Osteocyte (in vitro differentiated cells): ENCODE measurements around the gene UGT1A10. TPM values are rescaled to one million over a fixed set of nuclear protein-coding genes. Genes with fewer than 3 reads are reported as not detected.

ENCODE experiments used
- DNase-seq: peaks from one replicate; pipeline ENCODE4 v3.0.0; 2021; ENCODE audit warnings: mixed read lengths; ENCODE audit not compliant: unreplicated experiment; ENCODE audit errors: extremely low spot score
- H3K27ac Mint-ChIP-seq: one replicate; pipeline ENCODE4 v1.8.0; 2021; ENCODE audit warnings: mild to moderate bottlenecking, mixed read lengths; ENCODE audit not compliant: unreplicated experiment
- H3K27me3 Mint-ChIP-seq: one replicate; pipeline ENCODE4 v1.8.0; 2021; ENCODE audit warnings: mixed read lengths; ENCODE audit not compliant: unreplicated experiment
- H3K36me3 Mint-ChIP-seq: one replicate; pipeline ENCODE4 v1.8.0; 2021; ENCODE audit warnings: mixed read lengths; ENCODE audit not compliant: unreplicated experiment
- H3K4me1 Mint-ChIP-seq: one replicate; pipeline ENCODE4 v1.8.0; 2021; ENCODE audit warnings: mixed read lengths; ENCODE audit not compliant: unreplicated experiment
- H3K4me3 Mint-ChIP-seq: one replicate; pipeline ENCODE4 v1.8.0; 2021; ENCODE audit warnings: mild to moderate bottlenecking, moderate library complexity, mixed read lengths; ENCODE audit not compliant: unreplicated experiment
- H3K9me3 Mint-ChIP-seq: one replicate; pipeline ENCODE4 v1.8.0; 2021; ENCODE audit warnings: mixed read lengths; ENCODE audit not compliant: unreplicated experiment
- total RNA-seq: library from RNA; stranded (reverse); gene quantifications from 2 replicates; pipeline ENCODE4 v1.2.1, GENCODE V29; 2021
- TF ChIP-seq, protein P1 (sequence below): fragments of 200-600 bp; sonication (generic); IDR thresholded peaks from 2 replicates; pipeline ENCODE4 v1.5.0; 2021; ENCODE audit warnings: antibody characterized with exemption, mild to moderate bottlenecking, moderate library complexity

UGT1A10 gene
- total RNA-seq, 1 donor from 2014 or later, result not detected

DNA sequence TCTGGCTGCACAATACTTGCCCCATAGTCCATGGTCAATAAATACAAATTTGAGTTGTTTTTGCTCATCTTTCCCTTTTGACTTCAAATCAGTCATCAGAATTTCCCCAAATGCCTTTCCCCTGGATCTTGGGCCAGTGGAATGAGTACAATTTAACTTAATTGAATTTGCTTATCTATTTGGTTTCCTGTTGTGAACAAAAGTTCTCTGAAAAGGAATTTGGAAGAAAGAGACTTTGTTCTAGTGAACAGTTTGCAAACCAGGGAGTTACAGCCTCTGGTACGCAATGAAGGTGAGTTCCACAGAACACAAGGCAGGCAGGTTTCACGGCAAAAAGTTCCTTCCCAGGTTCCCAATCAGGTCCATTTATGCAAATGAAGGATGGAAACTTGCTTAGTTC lies 122.6 kb downstream of the UGT1A10 start:
- Mint-ChIP-seq H3K4me3 (no peak overlapping the region), H3K4me1 (no peaks in the 10 kb centered on the region), H3K27ac (no peak overlapping the region), H3K9me3 (no peaks in the 10 kb centered on the region), H3K27me3 (peaks cover 18% of the 10 kb centered on the region), H3K36me3 (no peaks in the 10 kb centered on the region)
- no peak for DNase-seq
- TF ChIP-seq, protein P1, sequence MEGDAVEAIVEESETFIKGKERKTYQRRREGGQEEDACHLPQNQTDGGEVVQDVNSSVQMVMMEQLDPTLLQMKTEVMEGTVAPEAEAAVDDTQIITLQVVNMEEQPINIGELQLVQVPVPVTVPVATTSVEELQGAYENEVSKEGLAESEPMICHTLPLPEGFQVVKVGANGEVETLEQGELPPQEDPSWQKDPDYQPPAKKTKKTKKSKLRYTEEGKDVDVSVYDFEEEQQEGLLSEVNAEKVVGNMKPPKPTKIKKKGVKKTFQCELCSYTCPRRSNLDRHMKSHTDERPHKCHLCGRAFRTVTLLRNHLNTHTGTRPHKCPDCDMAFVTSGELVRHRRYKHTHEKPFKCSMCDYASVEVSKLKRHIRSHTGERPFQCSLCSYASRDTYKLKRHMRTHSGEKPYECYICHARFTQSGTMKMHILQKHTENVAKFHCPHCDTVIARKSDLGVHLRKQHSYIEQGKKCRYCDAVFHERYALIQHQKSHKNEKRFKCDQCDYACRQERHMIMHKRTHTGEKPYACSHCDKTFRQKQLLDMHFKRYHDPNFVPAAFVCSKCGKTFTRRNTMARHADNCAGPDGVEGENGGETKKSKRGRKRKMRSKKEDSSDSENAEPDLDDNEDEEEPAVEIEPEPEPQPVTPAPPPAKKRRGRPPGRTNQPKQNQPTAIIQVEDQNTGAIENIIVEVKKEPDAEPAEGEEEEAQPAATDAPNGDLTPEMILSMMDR, result no peak

DNA sequence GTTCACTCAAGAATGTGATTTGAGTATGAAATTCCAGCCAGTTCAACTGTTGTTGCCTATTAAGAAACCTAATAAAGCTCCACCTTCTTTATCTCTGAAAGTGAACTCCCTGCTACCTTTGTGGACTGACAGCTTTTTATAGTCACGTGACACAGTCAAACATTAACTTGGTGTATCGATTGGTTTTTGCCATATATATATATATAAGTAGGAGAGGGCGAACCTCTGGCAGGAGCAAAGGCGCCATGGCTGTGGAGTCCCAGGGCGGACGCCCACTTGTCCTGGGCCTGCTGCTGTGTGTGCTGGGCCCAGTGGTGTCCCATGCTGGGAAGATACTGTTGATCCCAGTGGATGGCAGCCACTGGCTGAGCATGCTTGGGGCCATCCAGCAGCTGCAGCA lies 123.8 kb downstream of the UGT1A10 start, which contains the start of gene UGT1A1:
TSS of gene UGT1A1 (plus strand) at position 228 of the 400 bp plus-strand sequence. CDS start at position 246, 18 bp downstream.
- peaks cover 17% of the 10 kb centered on the region for H3K27me3 Mint-ChIP-seq
- H3K4me1 Mint-ChIP-seq, result peaks cover 5% of the 10 kb centered on the region

DNA sequence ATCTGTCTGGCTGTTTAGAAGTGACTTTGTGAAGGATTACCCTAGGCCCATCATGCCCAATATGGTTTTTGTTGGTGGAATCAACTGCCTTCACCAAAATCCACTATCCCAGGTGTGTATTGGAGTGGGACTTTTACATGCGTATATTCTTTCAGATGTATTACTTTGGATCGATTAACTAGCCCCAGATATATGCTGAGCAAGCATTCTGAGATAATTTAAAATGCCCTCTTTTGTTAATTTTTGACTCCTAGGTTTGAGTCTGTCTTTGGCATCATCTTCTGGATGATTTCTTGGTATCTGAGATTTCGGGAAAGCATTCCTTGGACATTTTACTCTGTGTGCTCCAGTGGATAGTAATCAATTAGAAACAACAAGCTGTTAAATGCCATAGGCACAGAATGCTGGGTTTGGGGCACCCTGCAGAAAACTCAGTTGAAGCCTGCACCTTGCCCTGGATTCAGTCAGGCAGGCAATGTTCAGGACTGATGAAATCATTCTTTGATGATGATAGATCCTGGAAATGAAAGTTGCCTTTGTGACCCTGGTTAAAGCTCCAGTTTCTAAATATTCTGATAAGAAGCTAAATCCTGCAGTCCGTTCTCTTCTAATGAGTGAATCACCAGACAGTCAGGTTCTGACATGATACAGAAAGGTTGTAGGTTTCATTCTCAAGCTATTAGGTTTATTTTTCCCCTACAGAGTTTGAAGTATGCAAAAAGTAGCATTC lies 125.0 kb downstream of the UGT1A10 start:
- TF ChIP-seq, protein P1, result no peak
- H3K4me3 Mint-ChIP-seq, result no peak overlapping the region
- H3K27me3 Mint-ChIP-seq, result peaks cover 17% of the 10 kb centered on the region
- no peak overlapping the region for H3K27ac Mint-ChIP-seq
- no peaks in the 10 kb centered on the region for H3K36me3 Mint-ChIP-seq
- no peaks in the 10 kb centered on the region for H3K9me3 Mint-ChIP-seq
- peaks cover 5% of the 10 kb centered on the region for H3K4me1 Mint-ChIP-seq
- no peak for DNase-seq

More for the DNA sequence above, 123.8 kb downstream of the UGT1A10 start, which contains the start of gene UGT1A1:
- Mint-ChIP-seq H3K27ac (no peak within 1 kb of the TSS), H3K4me3 (no peak within 1 kb of the TSS), H3K36me3 (no peaks in the 10 kb centered on the region), H3K9me3 (no peaks in the 10 kb centered on the region)
- TF ChIP-seq, protein P1, result no peak
- DNase-seq, result no peak

DNA sequence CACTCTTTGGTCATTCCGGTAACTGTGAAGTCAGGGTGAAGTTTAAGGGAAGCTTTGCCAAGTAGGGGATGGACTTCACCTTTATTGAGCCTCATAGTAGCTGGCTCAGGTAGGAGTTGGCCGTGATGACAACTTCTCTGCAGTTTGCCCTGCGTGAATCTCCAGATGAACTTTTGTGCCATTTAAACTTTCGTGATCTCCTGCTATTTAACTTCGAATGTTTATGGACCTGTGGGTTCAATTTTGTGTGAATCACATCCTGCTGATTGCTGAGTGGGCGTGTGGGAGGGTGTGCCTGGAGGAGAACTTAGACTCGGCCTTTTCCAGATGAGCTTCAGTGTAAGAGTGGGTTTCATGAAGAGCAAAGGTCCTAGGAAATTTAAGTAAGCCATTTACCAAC lies 128.0 kb downstream of the UGT1A10 start:
- TF ChIP-seq, protein P1, result no peak
- no peak for DNase-seq
- Mint-ChIP-seq H3K27ac (no peak overlapping the region), H3K27me3 (peaks cover 32% of the 10 kb centered on the region), H3K36me3 (no peaks in the 10 kb centered on the region), H3K4me1 (peaks cover 5% of the 10 kb centered on the region), H3K9me3 (no peaks in the 10 kb centered on the region), H3K4me3 (no peak overlapping the region)

DNA sequence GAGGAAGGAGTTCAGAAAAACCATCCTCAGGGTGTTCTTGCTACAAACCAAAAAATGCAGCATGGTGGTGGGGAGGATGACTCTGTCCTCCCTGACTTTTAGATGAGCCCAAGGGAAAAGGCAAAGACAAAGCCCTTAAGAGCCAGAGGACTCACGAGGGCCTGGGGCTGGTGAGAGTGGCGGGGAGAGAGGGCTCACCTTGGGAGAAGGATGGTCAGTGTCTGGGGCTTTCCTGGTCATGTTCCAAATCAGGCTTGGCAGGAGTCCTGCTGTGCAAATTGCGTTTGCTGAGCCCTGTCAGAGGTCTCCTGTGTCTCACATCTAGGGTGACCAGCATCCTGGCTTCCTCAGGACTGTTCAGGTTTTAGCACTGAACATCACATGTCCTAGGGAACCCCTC lies 128.5 kb downstream of the UGT1A10 start:
- TF ChIP-seq, protein P1, result no peak
- Mint-ChIP-seq H3K27ac (no peak overlapping the region), H3K36me3 (no peaks in the 10 kb centered on the region), H3K27me3 (peaks cover 34% of the 10 kb centered on the region), H3K9me3 (no peaks in the 10 kb centered on the region), H3K4me1 (peaks cover 5% of the 10 kb centered on the region), H3K4me3 (no peak overlapping the region)
- no peak for DNase-seq
